HG02870 (cell line): Measurements from ENCODE around the gene CTDSP1.

Experiments
- ATAC-seq: cut with Tn5 transposase; IDR thresholded peaks from one replicate; pipeline ENCODE4 v1.9.1; 2021; ENCODE audit warnings: mild to moderate bottlenecking, moderate library complexity; ENCODE audit not compliant: unreplicated experiment

CTDSP1 gene

DNA sequence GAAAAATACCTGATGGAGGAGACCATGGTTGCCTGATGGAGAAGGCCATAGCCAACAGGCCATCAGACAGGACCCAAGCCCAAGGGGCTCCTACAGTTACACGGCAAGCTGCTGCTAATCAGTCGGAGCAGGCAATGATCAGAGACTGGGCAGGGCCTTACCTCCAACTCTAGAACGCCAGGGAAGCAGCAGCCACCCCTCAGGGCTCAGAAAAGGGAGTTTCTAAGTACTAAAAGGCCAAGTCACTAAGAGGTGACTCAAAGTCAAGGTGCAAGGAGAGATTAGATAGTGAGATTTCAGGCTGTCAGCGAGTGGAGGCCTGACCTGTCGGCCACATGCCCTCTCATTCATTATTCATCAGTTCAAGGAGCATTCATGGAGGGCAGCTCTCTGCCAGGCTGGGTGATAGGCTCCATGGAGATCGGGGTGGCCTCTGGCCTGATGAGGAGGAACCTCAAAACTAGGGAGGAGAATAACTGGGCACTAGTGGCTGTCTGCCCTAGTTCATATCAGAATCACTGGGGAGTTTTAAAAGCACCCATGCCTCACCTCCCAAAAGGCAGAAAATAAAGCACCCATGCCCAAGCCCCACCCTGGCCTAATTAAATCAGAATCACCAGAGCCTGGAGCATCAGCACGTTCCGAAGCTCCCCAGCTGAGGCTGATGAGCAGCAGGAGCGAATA, 22.9 kb downstream of the CTDSP1 start:
- ATAC-seq, result no peak

DNA sequence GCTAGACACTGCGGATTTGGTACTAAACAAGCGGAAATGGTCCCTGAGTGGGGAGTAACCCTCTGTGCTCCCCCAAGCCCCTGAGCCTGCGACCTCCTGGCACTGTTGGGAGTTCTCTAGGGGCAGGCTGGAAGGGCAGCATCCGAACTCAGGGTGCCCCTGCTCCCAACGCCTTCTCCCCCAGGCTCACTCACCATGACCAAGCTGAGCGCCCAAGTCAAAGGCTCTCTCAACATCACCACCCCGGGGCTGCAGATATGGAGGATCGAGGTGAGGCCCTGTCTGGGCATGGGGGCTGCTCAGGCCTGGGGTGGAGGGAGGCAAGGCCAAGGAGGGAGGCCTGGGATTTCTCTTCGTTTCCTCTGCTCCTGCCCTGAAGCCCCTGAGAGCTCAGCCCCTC, 23.9 kb downstream of the CTDSP1 start:
- ATAC-seq, result no peak

DNA sequence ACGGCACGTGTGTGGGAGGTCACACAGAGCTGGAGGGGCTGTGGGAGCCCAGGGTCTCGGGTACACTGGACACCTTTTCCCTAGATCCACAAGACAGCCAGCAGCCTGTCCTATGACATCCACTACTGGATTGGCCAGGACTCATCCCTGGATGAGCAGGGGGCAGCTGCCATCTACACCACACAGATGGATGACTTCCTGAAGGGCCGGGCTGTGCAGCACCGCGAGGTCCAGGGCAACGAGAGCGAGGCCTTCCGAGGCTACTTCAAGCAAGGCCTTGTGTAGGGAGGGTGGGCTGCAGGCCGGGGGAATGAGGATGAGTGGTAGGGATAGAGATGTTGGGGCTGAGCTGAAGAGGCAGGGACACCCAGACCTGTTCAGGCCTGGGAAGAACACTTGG, 25.9 kb downstream of the CTDSP1 start:
- ATAC-seq, result no peak

DNA sequence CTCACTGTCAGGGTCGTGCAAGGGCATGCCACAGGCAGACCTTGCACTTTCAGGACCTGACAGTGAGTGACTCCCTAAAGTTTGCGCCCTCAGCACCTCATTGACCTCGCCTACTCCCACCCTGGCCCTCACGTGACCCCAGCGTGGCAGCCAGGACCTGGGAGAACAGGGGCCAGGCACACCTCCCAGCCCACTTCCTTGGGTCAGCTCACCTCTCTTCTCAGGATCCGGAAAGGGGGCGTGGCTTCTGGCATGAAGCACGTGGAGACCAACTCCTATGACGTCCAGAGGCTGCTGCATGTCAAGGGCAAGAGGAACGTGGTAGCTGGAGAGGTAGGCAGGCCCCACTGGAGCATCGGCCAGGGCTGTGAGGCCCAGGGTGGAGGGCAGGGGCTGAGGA, 28.1 kb downstream of the CTDSP1 start:
- ATAC-seq, result no peak

DNA sequence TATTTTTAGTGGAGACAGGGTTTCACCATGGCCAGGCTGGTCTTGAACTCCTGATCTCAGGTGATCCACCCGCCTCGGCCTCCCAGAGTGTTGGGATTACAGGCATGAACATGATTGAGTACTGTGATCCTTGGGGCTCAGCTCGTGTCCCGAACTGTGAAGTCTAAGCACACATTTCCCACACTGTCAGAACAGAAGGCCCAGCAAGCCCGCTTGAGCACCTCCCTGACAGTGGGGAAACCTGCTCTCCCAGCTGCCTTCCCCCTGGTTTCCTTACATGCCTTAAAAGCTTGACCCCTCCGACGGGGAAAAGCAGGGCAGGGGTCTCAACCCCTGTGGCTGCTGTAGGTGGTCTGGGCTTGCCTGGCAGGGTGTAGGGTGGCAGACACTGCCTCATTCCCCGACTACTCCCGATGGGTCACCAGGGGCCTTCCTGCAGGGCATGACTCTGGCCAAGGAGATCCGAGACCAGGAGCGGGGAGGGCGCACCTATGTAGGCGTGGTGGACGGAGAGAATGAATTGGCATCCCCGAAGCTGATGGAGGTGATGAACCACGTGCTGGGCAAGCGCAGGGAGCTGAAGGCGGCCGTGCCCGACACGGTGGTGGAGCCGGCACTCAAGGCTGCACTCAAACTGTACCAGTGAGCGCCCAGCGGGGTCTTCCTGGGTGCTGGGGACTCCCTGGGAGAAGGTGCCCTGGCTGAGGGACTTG, 29.3 kb downstream of the CTDSP1 start:
- ATAC-seq, result no peak

DNA sequence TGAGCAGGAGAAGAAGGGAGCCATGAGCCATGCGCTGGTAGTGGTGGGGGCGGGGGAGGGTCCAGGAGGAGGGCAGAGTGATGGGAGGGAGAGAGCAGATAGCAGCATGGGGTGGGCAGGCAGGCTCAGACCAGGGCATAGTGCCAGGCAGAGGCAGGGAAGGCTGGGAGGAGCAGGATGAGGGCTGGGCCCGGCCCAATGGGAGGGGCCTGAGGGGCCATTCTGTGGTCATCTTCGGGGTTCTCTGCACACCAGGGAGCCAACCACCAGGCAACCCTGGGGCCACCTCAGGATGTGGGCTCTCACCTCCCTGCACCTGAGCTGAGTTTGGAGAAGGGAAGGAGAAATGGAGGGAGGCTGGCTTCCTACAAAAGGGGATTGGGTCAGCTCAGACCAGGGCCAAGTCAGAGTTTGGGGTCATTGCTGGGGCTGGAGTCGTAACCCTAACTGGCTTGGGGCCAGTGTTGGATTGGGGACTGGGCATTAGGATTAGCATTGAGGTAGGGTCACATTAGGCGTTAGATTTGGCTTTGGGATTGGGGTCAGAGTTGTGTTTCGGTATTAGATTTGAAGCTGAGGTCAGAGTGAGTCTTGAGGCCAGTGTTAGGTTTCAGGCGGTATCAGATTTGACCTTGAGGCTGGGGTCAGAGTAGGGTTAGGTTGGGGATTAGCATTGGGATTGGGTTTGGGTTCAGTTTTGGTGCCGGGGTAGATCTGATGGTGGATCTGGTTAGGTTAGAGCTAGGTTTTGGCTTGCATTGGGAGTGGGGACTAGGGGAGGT, 30.4 kb downstream of the CTDSP1 start:
- no peak for ATAC-seq

DNA sequence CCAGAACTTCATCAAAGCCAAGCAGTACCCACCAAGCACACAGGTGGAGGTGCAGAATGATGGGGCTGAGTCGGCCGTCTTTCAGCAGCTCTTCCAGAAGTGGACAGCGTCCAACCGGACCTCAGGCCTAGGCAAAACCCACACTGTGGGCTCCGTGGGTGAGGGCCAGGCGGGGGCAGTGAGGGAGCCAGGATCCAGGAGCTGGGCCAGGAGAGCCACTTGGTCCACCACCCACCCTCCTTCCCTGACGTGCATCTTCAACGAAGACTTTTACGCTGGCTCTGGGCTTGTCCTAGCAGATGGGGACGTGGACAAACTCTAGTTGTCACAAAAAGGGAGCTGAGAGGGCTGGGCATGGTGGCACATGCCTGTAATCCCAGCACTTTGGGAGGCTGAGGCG, 31.1 kb downstream of the CTDSP1 start:
- no peak for ATAC-seq

DNA sequence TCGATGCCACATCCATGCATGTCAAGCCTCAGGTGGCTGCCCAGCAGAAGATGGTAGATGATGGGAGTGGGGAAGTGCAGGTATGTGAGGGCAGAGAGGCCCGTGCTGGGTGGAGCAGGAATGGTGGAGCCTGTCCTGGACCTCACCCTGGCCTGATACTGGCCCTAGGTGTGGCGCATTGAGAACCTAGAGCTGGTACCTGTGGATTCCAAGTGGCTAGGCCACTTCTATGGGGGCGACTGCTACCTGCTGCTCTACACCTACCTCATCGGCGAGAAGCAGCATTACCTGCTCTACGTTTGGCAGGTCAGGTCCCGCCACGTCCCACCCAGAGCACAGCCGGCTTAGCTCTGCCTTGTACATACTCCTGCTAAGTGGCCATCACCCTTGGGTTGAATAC, 32.2 kb downstream of the CTDSP1 start:
- no peak for ATAC-seq

DNA sequence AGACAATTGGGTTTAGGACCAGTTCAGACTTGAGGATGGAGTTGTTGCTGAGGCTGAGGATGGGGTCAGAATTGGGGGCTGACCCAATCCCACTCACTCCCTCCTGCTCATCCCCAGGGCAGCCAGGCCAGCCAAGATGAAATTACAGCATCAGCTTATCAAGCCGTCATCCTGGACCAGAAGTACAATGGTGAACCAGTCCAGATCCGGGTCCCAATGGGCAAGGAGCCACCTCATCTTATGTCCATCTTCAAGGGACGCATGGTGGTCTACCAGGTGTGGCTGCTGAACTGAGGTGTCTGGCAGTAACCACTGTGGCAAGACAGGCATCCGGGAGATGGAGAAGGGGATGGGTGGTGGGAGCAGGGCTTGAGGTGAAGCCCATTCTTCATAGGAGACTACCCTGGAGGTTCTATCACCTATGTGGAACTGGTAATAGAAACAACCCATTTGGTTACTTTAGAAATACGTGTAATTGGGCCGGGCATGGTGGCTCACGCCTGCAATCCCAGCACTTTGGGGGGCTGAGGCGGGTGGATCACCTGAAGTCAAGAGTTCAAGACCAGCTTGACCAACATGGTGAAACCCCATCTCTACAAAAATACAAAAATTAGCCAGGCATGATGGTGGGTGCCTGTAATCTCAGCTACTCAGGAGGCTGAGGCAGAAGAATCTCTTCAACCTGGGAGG, 33.2 kb downstream of the CTDSP1 start:
- ATAC-seq, result no peak

DNA sequence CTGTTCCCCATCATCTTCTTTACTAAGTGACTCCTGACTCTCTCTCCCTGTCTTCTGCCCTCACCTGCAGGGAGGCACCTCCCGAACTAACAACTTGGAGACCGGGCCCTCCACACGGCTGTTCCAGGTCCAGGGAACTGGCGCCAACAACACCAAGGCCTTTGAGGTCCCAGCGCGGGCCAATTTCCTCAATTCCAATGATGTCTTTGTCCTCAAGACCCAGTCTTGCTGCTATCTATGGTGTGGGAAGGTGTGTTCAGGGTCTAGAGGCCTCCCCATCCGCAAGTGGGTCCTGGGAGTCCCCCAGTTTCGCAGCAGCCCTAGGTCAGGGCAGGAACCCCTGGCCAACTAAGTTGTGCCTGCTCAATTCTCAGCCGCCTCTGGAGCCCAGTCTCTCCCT, 34.8 kb downstream of the CTDSP1 start:
- ATAC-seq, result no peak

DNA sequence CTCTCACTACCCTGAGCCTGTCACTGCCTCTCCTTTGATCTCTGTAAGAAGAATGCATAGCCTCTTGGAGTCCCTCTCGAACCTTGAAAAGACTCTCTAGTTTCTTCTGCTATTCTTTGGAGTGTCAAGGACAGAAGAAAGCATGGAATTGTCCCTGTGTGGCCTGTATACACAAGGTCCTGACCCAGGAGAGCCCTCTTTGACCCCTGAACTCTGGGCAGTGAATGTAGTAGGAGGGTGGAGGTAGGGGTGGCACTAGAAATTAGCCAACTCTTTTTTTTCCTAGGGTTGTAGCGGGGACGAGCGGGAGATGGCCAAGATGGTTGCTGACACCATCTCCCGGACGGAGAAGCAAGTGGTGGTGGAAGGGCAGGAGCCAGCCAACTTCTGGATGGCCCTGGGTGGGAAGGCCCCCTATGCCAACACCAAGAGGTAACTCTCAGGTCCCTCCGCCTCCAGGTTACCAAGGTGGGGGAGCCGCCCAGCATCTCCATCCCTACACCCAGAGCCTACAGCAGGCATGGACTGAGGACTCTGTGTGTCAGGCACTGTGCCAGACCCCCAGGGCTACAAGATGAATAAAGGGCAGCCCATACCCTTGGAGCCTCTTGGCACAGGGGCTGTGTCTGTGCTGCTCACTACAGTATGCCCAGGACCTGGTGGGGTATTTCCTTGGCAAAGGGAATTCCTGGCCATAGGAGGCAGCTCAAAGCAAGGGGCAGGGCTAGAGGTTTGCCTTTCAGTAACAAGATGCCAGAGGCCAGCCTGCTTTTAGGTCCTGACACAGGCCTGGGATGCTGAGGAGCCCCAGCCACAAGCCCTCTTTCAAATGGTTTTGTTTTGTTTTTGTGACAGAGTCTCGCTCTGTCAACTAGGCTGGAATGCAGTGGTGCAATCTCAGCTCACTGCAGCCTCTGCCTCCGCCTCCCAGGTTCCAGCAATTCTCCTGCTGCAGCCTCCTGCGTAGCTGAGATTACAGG, 35.6 kb downstream of the CTDSP1 start:
- ATAC-seq, result no peak

DNA sequence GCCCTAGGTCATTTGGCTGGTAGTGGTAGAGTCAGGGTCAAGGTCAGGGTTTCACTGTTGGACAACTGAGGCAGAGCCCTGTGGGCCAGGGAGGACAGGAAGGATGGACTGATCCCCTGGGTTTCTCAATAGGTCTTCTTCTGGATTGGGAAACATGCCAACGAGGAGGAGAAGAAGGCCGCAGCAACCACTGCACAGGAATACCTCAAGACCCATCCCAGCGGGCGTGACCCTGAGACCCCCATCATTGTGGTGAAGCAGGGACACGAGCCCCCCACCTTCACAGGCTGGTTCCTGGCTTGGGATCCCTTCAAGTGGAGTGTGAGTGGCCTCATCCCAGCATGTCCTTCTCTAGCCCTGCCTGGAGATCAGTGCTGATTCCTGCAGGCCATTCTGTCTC, 37.3 kb downstream of the CTDSP1 start:
- ATAC-seq, result no peak

DNA sequence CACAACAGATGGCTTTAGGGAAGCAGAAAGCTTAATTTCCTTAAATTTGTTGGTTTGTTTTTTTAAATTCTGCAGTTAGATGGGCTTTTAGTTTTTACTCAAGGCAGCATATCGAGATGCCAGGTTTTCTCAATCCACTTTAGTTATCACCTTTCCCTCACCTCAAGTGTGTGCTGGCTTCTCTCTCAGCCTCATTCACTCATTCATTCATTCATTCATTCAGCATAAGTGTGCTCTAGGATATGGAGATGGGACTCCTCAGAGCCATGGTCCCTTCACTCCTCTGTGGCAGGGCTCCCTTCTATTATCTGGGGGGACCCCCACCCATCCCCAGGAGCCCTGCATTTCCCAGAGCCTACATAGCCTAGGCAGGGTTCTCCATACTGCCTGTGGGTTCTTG, 38.3 kb downstream of the CTDSP1 start:
- ATAC-seq, result no peak

DNA sequence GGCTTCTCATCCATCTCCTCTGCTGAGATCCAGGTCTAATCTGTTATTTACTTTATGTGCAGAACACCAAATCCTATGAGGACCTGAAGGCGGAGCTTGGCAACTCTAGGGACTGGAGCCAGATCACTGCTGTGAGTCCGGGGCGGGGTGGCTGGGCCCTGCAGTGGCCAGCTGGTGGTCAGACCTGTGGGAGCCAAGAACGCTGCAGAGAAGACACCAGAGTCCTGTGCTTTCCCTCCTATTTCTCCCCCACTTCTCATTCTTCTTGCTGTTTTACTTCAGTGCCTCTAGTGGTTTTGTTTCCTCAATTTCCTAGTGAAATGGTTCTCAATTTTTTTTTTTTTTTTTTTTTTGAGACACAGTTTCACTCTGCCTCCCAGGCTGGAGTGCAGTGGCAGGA, 38.9 kb downstream of the CTDSP1 start:
- ATAC-seq, result no peak

DNA sequence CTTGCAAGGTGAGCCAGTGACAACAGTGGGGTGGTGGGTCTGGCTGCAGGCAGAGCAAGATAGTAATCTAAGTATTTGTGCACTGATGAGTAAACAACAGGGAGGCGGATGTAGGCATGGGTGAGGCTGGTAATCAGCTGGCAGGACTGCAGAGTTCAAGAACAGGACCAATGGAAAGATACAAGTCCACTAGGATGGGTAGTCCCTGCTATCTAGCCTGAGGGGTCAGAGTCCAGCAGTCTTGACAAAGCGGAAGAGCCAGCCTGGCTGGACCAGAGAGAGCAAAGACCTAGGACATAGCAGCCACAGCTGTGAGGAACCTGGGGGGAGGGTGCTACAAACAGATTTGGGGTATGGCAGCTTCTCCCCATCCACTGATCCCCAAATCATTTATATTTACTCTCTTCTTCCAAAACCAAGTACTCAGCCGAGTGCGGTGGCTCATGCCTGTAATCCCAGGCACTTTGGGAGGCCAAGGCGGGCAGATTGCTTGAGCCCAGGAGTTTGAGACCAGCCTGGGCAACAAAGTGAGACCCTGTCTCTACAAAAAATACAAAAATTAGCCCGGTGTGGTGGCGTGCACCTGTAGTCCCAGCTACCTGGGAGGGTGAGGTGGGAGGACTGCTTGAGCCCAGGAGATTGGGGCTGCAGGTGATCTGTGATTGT, 45.2 kb downstream of the CTDSP1 start:
- ATAC-seq, result no peak

DNA sequence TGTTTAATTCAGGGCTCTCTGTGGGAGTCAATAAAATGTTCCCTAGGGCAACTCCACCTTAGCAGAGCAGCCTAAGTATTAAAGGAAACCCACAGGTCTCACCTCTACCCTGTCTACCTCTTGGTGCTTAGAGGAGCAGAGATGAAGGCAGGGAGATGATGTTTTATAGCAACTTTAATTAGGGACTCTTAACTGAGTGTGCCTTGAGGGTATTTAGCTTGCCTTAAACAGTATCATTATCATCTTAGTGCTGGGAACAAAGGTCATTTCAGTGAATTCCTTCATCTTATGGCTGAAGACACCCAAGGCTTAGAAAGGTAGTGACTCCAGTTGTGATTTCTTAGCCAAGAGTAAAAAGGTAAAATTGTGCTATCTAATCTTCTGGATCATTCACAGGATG, 45.9 kb downstream of the CTDSP1 start:
- ATAC-seq, result no peak

DNA sequence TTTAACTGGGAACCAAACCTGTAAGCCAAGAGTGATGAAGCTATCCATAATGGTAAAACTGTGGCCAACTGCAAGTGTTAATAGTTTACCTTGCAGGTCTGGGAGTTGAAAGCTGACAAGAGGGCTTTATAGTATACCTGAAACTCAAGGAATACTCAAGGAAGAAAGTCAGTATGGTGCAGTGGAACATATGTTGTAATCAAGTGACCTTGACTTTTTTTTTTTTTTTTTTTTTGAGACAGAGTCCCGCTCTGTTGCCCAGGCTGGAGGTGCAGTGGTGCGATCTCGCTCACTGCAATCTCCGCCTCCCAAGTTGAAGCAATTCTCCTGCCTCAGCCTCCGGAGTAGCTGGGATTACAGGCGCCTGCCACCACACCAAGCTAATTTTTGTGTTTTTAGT, 46.9 kb downstream of the CTDSP1 start:
- no peak for ATAC-seq

DNA sequence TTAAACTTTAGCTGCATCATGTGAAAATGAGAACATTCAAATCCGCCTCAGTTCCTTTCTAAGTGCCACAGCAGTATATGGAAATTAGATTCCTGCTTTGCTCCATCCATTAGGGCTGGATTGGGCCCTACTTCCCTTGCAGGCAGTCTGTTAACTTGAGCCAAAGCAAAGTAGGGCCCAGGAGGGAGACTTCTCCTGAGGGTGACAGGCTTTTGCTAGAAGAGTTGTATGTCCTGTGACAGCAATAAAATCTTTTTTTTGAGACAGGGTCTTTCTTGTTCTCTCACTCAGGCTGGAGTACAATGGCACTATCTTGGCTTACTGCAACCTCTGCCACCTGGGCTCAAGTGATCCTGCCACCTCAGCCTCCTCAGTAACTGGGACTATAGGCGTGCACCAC, 47.4 kb downstream of the CTDSP1 start:
- ATAC-seq, result no peak

DNA sequence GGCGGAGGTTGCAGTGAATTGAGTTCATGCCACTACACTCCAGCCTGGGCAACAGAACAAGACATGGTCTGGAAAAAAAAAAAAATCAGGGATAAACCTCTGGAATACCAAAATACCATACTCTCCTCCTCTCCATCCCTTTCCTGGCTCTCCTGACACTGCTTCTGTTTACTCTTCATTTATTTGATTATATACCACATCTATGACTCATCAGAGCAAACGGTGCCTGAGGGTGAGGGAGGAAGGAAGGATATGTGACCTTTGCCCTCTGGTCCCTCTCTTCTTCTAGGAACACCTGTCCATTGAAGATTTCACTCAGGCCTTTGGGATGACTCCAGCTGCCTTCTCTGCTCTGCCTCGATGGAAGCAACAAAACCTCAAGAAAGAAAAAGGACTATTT, 49.3 kb downstream of the CTDSP1 start:
- ATAC-seq, result no peak

DNA sequence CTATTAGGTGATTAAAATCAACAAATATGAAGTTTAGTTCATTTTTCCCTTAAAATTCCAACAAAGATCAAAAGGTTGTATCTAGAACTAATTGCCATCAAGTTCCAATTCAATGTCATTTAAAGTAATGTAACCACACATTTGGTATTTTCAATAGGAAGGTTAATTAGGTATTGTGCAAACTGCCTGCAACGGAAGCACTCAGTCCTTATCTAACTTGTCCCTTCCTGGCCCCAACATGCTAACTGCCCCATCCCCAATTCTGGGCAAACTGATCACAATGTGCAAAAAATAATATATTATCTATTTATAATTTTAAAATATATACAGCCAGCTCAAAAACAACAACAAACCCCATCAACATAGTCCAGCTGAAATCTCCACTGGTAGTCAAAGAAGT, 52.4 kb downstream of the CTDSP1 start:
- no peak for ATAC-seq
